Measurements from ENCODE around the gene ATL3.
A peak's percentile ranks its signal among the peaks of the same experiment; 100 is the strongest.
"Not testable (repeated sequence)": the region's sequence is repeated elsewhere in the genome, so short reads cannot be mapped to it uniquely, and the experiment has no call there.

ATL3 gene

GRCh38 chr11:63671322-63672155, at the start of gene ATL3:
ATL3 (minus strand) TSS chr11:63671376; CDS start chr11:63671335, 41 bp downstream.
- DNase-seq (ENCODE audit: low read depth), result peak; percentile 81
- H3K4me3 ChIP-seq (ENCODE audit: low read depth, low read length), result peak within 1 kb of the TSS; percentile 67

GRCh38 chr11:63720611-63721010, 49.4 kb upstream of the ATL3 start:
- no peak overlapping the region for H3K4me3 ChIP-seq (ENCODE audit: low read depth, low read length)
- DNase-seq (ENCODE audit: low read depth), result no peak

DNA sequence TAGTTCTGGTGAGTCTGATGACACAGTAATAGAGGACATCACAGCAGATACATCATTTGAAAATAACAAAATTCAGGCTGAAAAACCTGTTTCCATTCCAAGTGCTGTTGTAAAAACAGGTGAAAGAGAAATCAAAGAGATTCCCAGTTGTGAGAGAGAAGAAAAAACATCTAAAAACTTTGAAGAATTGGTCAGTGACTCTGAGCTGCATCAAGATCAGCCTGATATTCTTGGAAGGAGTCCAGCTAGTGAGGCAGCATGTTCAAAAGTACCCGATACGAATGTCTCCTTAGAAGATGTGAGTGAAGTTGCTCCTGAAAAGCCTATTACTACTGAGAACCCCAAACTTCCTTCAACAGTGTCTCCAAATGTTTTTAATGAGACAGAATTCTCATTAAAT, 48.8 kb upstream of the ATL3 start:
- H3K4me3 ChIP-seq (ENCODE audit: low read depth, low read length), result no peak overlapping the region
- peak; percentile 16 for DNase-seq (ENCODE audit: low read depth)

DNA sequence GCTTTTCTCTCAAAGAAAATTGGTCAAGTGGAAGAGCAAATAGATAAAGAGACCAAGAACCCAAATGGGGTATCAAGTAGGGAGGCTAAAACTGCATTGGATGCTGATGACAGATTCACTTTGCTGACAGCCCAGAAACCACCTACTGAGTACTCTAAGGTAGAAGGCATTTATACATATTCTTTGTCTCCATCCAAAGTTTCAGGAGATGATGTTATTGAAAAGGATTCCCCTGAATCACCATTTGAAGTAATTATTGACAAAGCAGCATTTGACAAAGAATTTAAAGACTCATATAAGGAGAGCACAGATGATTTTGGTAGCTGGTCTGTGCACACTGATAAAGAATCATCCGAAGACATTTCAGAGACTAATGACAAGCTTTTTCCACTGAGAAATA, 47.8 kb upstream of the ATL3 start:
- H3K4me3 ChIP-seq (ENCODE audit: low read depth, low read length), result no peak overlapping the region
- DNase-seq (ENCODE audit: low read depth), result no peak

GRCh38 chr11:63716046-63716445, 44.9 kb upstream of the ATL3 start:
- no peak for DNase-seq (ENCODE audit: low read depth)
- no peak overlapping the region for H3K4me3 ChIP-seq (ENCODE audit: low read depth, low read length)

- no peak for DNase-seq (ENCODE audit: low read depth)
- no peak overlapping the region for H3K4me3 ChIP-seq (ENCODE audit: low read depth, low read length)
Measured at GRCh38 chr11:63713766-63714165, 42.6 kb upstream of the ATL3 start.

DNA sequence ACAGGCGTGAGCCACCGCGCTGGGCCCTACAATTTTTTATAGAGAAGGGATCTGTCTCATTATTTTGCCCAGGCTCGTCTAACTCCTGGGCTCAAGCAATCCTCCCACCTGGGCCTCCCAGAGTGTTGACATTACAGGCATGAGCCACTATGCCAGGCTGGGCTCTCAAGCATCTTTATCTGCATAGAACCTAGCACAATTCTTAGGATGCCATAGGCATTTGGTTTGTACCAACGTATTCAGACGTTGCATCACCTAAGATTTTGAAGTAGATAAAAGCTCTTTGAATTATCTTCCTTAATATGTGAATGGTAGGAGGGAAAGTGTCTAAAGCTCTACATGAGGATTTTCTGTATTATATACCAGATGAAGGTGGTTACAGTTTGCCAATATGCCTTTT, 40.7 kb upstream of the ATL3 start:
- DNase-seq (ENCODE audit: low read depth), result no peak
- H3K4me3 ChIP-seq (ENCODE audit: low read depth, low read length), result no peak overlapping the region

DNA sequence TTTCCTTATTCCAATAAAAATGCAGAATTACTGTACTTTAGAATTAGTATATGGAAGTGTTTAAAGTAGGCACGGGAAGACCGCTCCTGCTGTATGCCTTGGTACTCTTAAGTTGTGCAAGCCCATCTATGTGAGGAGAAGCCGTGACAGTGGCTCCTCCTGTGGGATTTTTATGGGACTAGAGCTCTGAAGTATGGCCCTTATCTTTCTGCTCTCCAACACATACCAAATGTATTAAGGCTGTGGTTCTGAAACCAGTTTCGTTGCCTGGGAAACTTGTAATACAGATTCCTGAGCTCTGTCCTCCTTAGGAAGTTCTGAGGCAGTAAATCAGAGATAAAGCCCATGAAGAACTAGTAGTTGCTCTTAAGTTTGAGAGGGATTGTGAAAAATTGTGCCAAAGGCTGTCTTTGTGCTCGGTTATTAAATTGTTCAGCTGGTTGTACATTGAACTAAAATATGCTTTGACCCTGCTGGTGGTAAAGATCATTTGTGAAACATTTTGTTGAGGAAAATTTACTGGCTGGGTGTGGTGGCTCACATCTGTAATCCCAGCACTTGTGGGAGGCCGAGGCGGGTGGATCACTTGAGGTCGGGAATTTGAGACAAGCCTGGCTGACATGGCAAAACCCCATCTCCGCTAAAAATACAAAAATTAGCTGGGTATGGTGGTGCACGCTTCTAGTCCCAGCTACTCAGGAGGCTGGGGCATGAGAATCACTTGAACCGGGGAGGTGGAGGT, 39.5 kb upstream of the ATL3 start:
- H3K4me3 ChIP-seq (ENCODE audit: low read depth, low read length), result no peak overlapping the region
- DNase-seq (ENCODE audit: low read depth), result peak; percentile 15

GRCh38 chr11:63709336-63709884, 38.2 kb upstream of the ATL3 start:
- no peak for DNase-seq (ENCODE audit: low read depth)
- no peak overlapping the region for H3K4me3 ChIP-seq (ENCODE audit: low read depth, low read length)

- no peak for DNase-seq (ENCODE audit: low read depth)
- H3K4me3 ChIP-seq (ENCODE audit: low read depth, low read length), result no peak overlapping the region
Measured at GRCh38 chr11:63708764-63709163, 37.6 kb upstream of the ATL3 start.

DNA sequence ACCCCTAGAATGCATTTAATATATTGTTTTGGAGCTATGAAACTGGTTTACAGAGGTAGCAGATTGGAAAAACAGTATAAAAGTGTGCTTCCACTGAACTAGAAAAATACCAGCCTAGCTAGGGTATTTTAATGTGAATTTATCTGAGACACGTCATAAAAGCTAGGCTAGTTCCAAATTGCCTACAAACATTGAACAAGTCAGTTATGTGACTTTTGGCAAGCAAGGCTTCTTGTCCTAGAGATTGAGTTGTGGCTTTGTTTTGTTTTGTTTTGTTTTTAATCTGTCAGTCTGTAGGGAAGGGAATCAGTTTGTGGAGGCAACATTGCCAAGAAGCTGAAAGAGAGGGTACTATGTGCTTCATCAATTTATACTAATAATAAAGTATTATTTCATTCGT, 34.4 kb upstream of the ATL3 start:
- no peak for DNase-seq (ENCODE audit: low read depth)
- H3K4me3 ChIP-seq (ENCODE audit: low read depth, low read length), result no peak overlapping the region

- H3K4me3 ChIP-seq (ENCODE audit: low read depth, low read length), result no peak overlapping the region
- no peak for DNase-seq (ENCODE audit: low read depth)
Measured at GRCh38 chr11:63699896-63700295, 28.7 kb upstream of the ATL3 start.

GRCh38 chr11:63698976-63699733, 28.0 kb upstream of the ATL3 start:
- DNase-seq (ENCODE audit: low read depth), result no peak
- no peak overlapping the region for H3K4me3 ChIP-seq (ENCODE audit: low read depth, low read length)

DNA sequence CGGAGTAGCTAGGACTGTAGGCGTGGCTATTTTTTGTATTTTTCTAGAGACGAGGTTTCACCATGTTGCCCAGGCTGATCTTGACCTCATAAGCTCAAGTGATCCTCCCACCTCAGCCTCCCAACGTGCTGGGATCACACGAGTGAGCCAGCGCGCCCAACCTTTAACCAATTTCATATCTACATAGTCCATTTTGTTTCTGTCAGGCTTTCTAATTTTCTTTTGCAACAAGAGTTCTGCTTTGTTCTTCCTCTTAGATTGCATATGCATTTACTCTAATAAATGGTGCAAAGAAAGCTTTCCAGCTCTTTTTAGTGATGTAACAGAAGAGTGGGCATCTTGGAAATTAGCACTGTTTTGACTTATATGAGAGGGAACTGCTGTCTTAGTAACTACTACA, 23.4 kb upstream of the ATL3 start:
- no peak overlapping the region for H3K4me3 ChIP-seq (ENCODE audit: low read depth, low read length)
- no peak for DNase-seq (ENCODE audit: low read depth)

GRCh38 chr11:63687845-63688244, 16.7 kb upstream of the ATL3 start:
- H3K4me3 ChIP-seq (ENCODE audit: low read depth, low read length), result no peak overlapping the region
- no peak for DNase-seq (ENCODE audit: low read depth)

DNA sequence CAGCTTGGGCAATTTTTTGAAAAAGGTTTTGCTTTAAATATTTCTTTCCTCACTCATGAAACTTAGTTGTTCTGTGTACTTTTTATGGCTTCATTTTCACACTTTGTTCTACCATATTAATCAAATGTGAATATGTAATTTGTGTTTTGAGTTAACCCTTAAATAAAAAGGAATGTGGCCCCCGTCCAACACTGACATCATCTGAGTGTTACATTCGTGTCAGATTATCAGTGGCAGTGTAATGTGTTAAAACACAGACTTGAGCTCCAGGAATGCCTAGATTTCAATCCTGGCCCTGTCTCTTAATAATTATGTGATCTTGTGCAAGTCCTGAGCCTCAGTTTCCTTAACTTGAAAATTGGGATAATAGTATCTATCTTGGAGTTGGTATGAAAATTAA, 15.8 kb upstream of the ATL3 start:
- H3K4me3 ChIP-seq (ENCODE audit: low read depth, low read length), result no peak overlapping the region
- no peak for DNase-seq (ENCODE audit: low read depth)

DNA sequence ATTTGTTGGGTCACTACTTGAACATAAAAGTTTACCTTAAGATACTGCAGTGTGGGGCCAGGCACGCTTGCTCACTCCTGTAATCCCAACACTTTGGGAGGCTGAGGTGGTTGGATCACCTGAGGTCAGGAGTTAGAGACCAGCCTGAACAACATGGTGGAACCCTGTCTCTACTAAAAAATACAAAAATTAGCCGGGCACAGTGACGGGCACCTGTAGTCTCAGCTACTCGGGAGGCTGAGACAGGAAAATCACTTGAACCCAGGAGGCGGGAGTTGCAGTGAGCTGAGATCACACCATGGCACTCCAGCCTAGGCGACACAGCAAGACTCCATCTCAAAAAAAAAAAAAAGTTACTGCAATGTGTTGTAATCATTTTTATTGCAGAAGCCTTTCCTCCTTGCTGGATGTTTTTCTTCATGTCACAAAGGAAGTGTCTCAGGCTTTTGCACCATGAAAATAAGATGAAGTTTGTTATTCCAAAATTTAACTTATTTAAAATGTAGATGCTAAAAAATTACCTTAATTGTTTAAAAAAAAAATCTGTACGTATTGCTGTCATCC, 14.1 kb upstream of the ATL3 start:
- not testable (repeated sequence) for DNase-seq (ENCODE audit: low read depth); H3K4me3 ChIP-seq (ENCODE audit: low read depth, low read length)

DNA sequence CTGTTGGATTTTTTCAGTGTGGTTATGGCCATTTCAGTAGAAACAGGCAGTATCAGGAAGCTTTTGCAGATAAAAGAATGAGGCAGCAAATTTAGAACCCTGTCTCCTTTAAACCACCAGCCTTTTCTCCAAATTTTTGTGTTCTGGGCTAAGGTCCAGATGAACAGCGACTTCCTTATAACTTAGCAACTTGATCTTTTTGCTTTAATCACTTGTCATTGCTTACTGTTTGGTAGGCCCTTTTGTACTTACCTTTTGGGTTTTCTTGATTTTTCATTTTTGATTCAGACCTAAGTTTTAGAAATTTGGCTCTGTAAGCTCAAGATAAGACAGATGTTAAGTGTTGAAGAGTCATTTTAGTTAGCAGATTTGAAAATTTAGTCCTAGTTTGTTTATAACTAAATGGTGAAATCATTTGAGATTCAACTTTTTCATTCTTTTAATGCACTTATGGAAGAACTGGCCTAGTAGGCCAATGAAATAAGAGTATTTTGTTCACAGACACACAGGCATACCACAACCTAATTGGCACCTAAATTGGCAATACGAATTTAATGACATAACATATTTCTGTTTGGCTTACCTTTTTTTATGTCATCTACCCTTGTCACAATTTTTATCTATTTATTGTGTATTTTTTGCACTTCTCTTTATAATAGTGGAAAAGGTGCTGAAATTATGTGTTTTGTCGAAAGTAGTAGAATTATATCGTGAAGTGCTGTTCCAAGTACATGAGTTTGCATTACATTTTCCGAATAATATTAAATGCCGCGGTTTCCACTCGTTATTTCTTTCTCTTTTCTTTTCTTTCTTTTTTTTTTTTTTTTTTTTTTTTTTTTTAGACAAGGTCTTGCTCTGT, 12.2 kb upstream of the ATL3 start:
- no peak for DNase-seq (ENCODE audit: low read depth)
- peak overlapping the region; percentile 99 for H3K4me3 ChIP-seq (ENCODE audit: low read depth, low read length)

All from skeletal muscle cell (primary cell).